ENCODE data around the gene MTF2. TPM values are rescaled to one million over a fixed set of nuclear protein-coding genes. Genes with fewer than 3 reads are reported as not detected.

MTF2 gene
- total RNA-seq, 4 donors from 2014 or later = 29.1 to 70.9 (median 31.8) TPM

GRCh38 chr1:93123201-93123783, 44.2 kb downstream of the MTF2 start:
- H3K4me1 ChIP-seq = no peaks in the 10 kb centered on the region
- H3K27me3 ChIP-seq = no peaks in the 10 kb centered on the region
- no peak for DNase-seq
- TF ChIP-seq CTCF (IDR thresholded peaks at IDR 0.05) = no peak
- no peak for TF ChIP-seq POLR2A (IDR thresholded peaks at IDR 0.05)
- H3K27ac ChIP-seq = no peak overlapping the region
- H3K9me3 ChIP-seq = no peaks in the 10 kb centered on the region
- intact Hi-C loops (cut with DNase I; ENCODE audit: low total_unique reads) = no loop called here
- H3K36me3 ChIP-seq = no peaks in the 10 kb centered on the region
- no peak overlapping the region for H3K4me3 ChIP-seq

DNA sequence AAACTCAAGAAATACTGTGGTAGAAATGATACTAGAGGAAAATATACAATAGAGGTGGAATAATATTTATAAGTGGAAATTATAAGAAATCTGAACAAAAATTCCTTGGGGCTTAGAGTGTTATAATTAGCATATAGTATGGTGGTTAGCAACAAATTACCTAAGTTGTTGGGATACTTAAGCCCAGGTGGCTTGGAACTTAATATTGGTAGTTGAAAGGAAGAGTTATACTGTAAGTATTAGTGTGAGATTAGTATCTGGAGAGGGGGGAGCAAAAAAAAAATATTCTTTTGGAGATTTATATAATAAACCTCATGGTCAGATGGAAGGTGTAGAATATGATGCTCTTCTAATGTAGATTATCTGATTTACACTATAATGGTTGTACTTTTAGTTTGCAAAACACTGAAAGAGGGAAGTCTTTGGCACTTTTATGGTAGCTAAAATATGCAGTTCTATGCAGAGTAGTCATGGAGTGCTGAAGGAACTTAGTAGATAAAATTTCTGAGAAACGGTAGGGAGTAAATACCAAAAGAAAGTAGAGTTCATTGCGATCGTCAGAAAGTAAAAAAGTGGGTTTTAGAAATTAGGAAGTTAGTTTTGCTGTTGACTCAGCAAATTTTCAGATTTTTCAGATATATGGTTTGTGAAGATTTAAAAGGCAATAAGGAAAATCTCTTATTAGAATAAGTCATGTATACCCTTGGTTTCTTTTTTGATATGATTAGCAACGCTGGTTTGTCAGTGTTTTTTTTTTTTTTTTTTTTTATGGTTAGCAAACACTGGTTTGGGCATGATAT, 45.7 kb downstream of the MTF2 start:
- Histone ChIP-seq H3K9me3 (no peaks in the 10 kb centered on the region), H3K4me3 (no peak overlapping the region), H3K27me3 (no peaks in the 10 kb centered on the region), H3K36me3 (no peaks in the 10 kb centered on the region), H3K27ac (no peak overlapping the region), H3K4me1 (no peaks in the 10 kb centered on the region)
- TF ChIP-seq CTCF (IDR thresholded peaks at IDR 0.05) = no peak
- no peak for TF ChIP-seq POLR2A (IDR thresholded peaks at IDR 0.05)
- DNase-seq = no peak
- intact Hi-C loops (cut with DNase I; ENCODE audit: low total_unique reads) = no loop called here

DNA sequence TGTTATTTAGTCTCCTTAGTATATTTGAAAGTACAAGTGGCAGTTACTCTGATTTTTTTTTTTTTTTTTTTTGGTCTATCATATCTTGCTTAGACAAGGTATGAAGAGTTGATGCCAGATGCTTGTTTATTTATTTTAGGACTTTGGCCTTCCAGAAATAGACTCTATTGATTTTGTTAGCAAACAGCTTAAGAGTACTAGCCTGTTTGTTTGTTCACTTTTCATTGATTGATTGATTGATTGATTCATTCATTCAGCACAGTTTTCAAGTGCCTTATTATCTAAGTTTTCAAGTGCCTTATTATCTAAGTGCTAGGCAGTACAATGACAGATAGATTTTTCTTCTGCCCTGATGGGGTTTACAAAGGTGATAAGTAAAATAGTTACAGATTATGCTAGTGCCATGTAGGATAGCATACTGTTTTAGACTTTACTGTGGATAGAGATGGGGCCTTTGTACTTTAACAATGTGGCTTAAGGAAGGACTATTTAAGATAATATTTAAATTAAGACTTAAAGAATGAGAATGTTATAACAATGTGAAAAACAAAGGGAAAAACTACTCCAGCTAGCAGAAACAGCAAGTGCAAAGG, 50.5 kb downstream of the MTF2 start:
- H3K4me1 ChIP-seq = peaks cover 0 to 3% of the 10 kb centered on the region in 2 donors
- intact Hi-C loops (cut with DNase I; ENCODE audit: low total_unique reads) = no loop called here
- TF ChIP-seq CTCF (IDR thresholded peaks at IDR 0.05) = no peak
- no peak for TF ChIP-seq POLR2A (IDR thresholded peaks at IDR 0.05)
- H3K27ac ChIP-seq = no peak overlapping the region
- no peaks in the 10 kb centered on the region for H3K36me3 ChIP-seq
- H3K9me3 ChIP-seq = no peaks in the 10 kb centered on the region
- H3K4me3 ChIP-seq = no peak overlapping the region
- DNase-seq = no peak
- no peaks in the 10 kb centered on the region for H3K27me3 ChIP-seq

- no peaks in the 10 kb centered on the region for H3K27me3 ChIP-seq
- no peak overlapping the region for H3K27ac ChIP-seq
- no peaks in the 10 kb centered on the region for H3K36me3 ChIP-seq
- peaks cover 0 to 3% of the 10 kb centered on the region in 2 donors for H3K4me1 ChIP-seq
- TF ChIP-seq POLR2A (IDR thresholded peaks at IDR 0.05) (no peak), CTCF (IDR thresholded peaks at IDR 0.05) (no peak)
- no peaks in the 10 kb centered on the region for H3K9me3 ChIP-seq
- intact Hi-C loops (cut with DNase I; ENCODE audit: low total_unique reads) = no loop called here
- no peak for DNase-seq
- H3K4me3 ChIP-seq = no peak overlapping the region
Measured at GRCh38 chr1:93132638-93133037, 53.6 kb downstream of the MTF2 start.

DNA sequence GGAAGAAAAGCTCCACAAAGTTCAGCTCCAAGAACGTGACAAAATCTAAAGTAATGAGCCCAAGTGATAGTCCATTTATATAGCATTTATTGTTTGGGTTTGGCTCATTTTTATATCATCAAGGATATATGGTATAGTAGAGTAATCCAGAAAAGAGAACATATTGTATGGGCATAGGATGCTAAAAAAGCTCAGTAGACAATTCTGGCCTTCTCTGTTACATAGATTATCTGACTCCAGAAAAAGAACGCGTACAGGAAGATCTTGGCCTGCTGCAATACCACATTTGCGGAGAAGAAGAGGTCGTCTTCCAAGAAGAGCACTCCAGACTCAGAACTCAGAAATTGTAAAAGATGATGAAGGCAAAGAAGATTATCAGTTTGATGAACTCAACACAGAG, 57.4 kb downstream of the MTF2 start:
- no peak for DNase-seq
- H3K36me3 ChIP-seq = no peaks in the 10 kb centered on the region

More for the DNA sequence above, 57.4 kb downstream of the MTF2 start:
- no peaks in the 10 kb centered on the region for H3K9me3 ChIP-seq
- no peak overlapping the region for H3K4me3 ChIP-seq
- TF ChIP-seq POLR2A (IDR thresholded peaks at IDR 0.05) (no peak), CTCF (IDR thresholded peaks at IDR 0.05) (no peak)
- H3K27me3 ChIP-seq = no peaks in the 10 kb centered on the region
- peaks cover 0 to 3% of the 10 kb centered on the region in 2 donors for H3K4me1 ChIP-seq
- intact Hi-C loops (cut with DNase I; ENCODE audit: low total_unique reads) = no loop called here
- no peak overlapping the region for H3K27ac ChIP-seq

Data from uterus (tissue), 4 donors.